HepG2 (cell line): ENCODE measurements around the gene HPCAL1. TPM values are rescaled to one million over a fixed set of nuclear protein-coding genes. Genes with fewer than 3 reads are reported as not detected.

Experiments used
- ATAC-seq: fragments of 200-7000 bp; cut with Tn5 transposase; 3 replicates; pipeline ENCODE4 v1.9.1; 2020; ENCODE audit warnings: mild to moderate bottlenecking, moderate library complexity
- BruUV-seq: library from RNA; stranded (reverse); fragments of 400-500 nt; replicated peaks from 2 replicates; lab custom pipeline; 2021; lab: Mats Ljungman, UMichigan
- CTCF ChIA-PET: fragments of 300-600 bp; formaldehyde crosslinking; extraction: SDS; loops from one replicate; lab custom pipeline; 2021; ENCODE audit warnings: low total read pairs, inconsistent platforms, low intra/inter-chr PET ratio; lab: Yijun Ruan, JAX
- POLR2A ChIA-PET: fragments of 350-600 bp; sonication (Branson Sonifier 250); formaldehyde crosslinking; loops from one replicate; lab custom pipeline; 2020; ENCODE audit warnings: antibody characterized with exemption, inconsistent platforms; lab: Yijun Ruan, JAX
- DNase-seq: peaks from one replicate; pipeline ENCODE4 v3.0.0-alpha.2; 2015; ENCODE audit warnings: low spot score
- FAIRE-seq: peaks from 3 replicates; lab custom pipeline; 2011; peaks lifted over from hg19 to GRCh38; lab: Jason Lieb, UNC
- H2AFZ ChIP-seq: one replicate; pipeline ENCODE4 v1.6.1; 2011; ENCODE audit warnings: low read length, inconsistent platforms
- H3K27ac ChIP-seq: fragments of 300-600 bp; 3 replicates; pipeline ENCODE4 v1.8.0; 2011; ENCODE audit warnings: mixed run types, mild to moderate bottlenecking, mixed read lengths, low read length, inconsistent platforms; ENCODE audit not compliant: insufficient read depth; ENCODE audit errors: extremely low read length
- H3K27me3 ChIP-seq, 2 experiments: fragments of 200-600 bp in 1 of 2; 2 replicates in 1 of 2; 3 replicates in 1 of 2; pipeline versions ENCODE4 v1.6.0 to v1.8.0; 2011; ENCODE audit warnings: low read length in 2 of 2, mild to moderate bottlenecking in 2 of 2, moderate library complexity in 2 of 2, inconsistent platforms in 1 of 2; ENCODE audit not compliant: insufficient read depth in 2 of 2, control insufficient read depth in 1 of 2
- H3K36me3 ChIP-seq, 2 experiments: fragments of 200-600 bp in 1 of 2; replicated peaks in 1 of 2; 2 replicates in 1 of 2; 3 replicates in 1 of 2; pipeline versions ENCODE4 v1.5.1 to v1.8.0; 2011; ENCODE audit warnings: low read length in 2 of 2, inconsistent platforms in 1 of 2; ENCODE audit not compliant: insufficient read depth in 2 of 2, control insufficient read depth in 1 of 2
- H3K4me1 ChIP-seq: 2 replicates; pipeline ENCODE4 v1.5.1; 2012; ENCODE audit warnings: low read length, inconsistent platforms; ENCODE audit not compliant: insufficient read depth
- H3K4me2 ChIP-seq: 2 replicates; pipeline ENCODE4 v1.6.0; 2011; ENCODE audit warnings: low read depth, low read length, inconsistent platforms
- H3K4me3 ChIP-seq, 3 experiments: fragments of 200-600 bp in 1 of 3; sonication (generic), shearing (Covaris generic) in 1 of 3; replicated peaks in 1 of 3; 2 replicates each; pipeline ENCODE4 v1.5.1; 2011 to 2016; ENCODE audit warnings: low read length in 3 of 3, inconsistent platforms in 2 of 3, low read depth in 2 of 3, mild to moderate bottlenecking in 2 of 3, control low read depth in 1 of 3, mixed read lengths in 1 of 3; ENCODE audit not compliant: insufficient read depth in 1 of 3
- H3K79me2 ChIP-seq: one replicate; pipeline ENCODE4 v1.6.1; 2011; ENCODE audit warnings: low read length, inconsistent platforms; ENCODE audit not compliant: insufficient read depth
- H3K9ac ChIP-seq: 2 replicates; pipeline ENCODE4 v1.6.0; 2011; ENCODE audit warnings: mild to moderate bottlenecking, low read depth, low read length, inconsistent platforms; ENCODE audit not compliant: insufficient read depth
- H3K9me3 ChIP-seq: 2 replicates; pipeline ENCODE4 v1.5.1; 2012; ENCODE audit warnings: mild to moderate bottlenecking, low read length
- H4K20me1 ChIP-seq: 2 replicates; pipeline ENCODE4 v1.6.0; 2011; ENCODE audit warnings: inconsistent platforms, mild to moderate bottlenecking, low read length, moderate library complexity; ENCODE audit not compliant: insufficient read depth
- ATF7 ChIP-seq, 2 experiments: fragments of 450-650 bp in 1 of 2; sonication (generic) in 1 of 2; formaldehyde crosslinking in 1 of 2; IDR thresholded peaks; 2 replicates each; pipeline versions ENCODE4 v1.4.0 to v1.6.1; 2016 to 2020; ENCODE audit warnings: antibody characterized with exemption in 1 of 2, mild to moderate bottlenecking in 1 of 2, missing genetic modification reagents in 1 of 2
- CEBPB ChIP-seq: IDR thresholded peaks from 2 replicates; pipeline ENCODE4 v1.6.1; 2011; ENCODE audit warnings: low read depth, low read length, improper control_type of control experiment, borderline replicate concordance
- CEBPG ChIP-seq: IDR thresholded peaks from 2 replicates; pipeline ENCODE4 v1.6.1; 2016
- EZH2 ChIP-seq: conservative IDR thresholded peaks from 2 replicates; pipeline ENCODE4 v1.6.1; 2012; ENCODE audit warnings: mild to moderate bottlenecking, low read depth, low read length, moderate library complexity
- RBM22 ChIP-seq: fragments of 200-400 bp; formaldehyde crosslinking; optimal IDR thresholded peaks from 2 replicates; pipeline ENCODE3; 2017; ENCODE audit warnings: mild to moderate bottlenecking, low read length, moderate library complexity
- RFX1 ChIP-seq: fragments of 450-650 bp; IDR thresholded peaks from 2 replicates; pipeline ENCODE4 v1.6.1; 2017
- RFX3 ChIP-seq: IDR thresholded peaks from 2 replicates; pipeline ENCODE4 v1.6.1; 2016; ENCODE audit warnings: missing biosample characterization, missing genetic modification reagents
- XBP1 ChIP-seq: sonication (generic); formaldehyde crosslinking; IDR thresholded peaks from 2 replicates; pipeline ENCODE4 v1.5.0; 2020; ENCODE audit warnings: missing genetic modification reagents
- ZBTB26 ChIP-seq: IDR thresholded peaks from 2 replicates; pipeline ENCODE4 v1.6.1; 2016; ENCODE audit warnings: missing compliant biosample characterization, missing genetic modification reagents, borderline replicate concordance
- ZGPAT ChIP-seq: IDR thresholded peaks from 2 replicates; pipeline ENCODE4 v1.6.1; 2016; ENCODE audit warnings: mild to moderate bottlenecking
- ZNF354B ChIP-seq: sonication (generic); formaldehyde crosslinking; IDR thresholded peaks from 2 replicates; pipeline ENCODE4 v1.8.0; 2022; ENCODE audit warnings: mild to moderate bottlenecking, missing genetic modification reagents
- ZNF580 ChIP-seq: IDR thresholded peaks from 2 replicates; pipeline ENCODE4 v1.6.1; 2016; ENCODE audit warnings: low read depth, borderline replicate concordance
- ZNF605 ChIP-seq: sonication (generic); formaldehyde crosslinking; IDR thresholded peaks from 2 replicates; pipeline ENCODE4 v1.8.0; 2022; ENCODE audit warnings: mild to moderate bottlenecking, missing genetic modification reagents
- ZNF614 ChIP-seq: IDR thresholded peaks from 2 replicates; pipeline ENCODE4 v1.6.1; 2018; ENCODE audit warnings: missing biosample characterization, missing genetic modification reagents, inconsistent platforms, borderline replicate concordance
- ZNF747 ChIP-seq: sonication (generic); formaldehyde crosslinking; IDR thresholded peaks from 2 replicates; pipeline ENCODE4 v1.8.1; 2023; ENCODE audit warnings: missing genetic modification reagents, mild to moderate bottlenecking, borderline replicate concordance
- WGBS: methylation state at CpG from one replicate; pipeline ENCODE4 v1.1.6; 2017; ENCODE audit warnings: low lambda C conversion rate; 5-methylcytosine and 5-hydroxymethylcytosine counted together
- in situ Hi-C: cut with HindIII; loops from 2 replicates; pipeline ENCODE4 v1.10.0; 2017; ENCODE audit warnings: low pct_unique_long_range_greater_than_20kb; ENCODE audit not compliant: extremely low pct_ligation_motif_present
- intact Hi-C: fragments of 100-400 bp; cut with micrococcal nuclease; formaldehyde crosslinking; loops from one replicate; pipeline ENCODE4 v1.10.0; 2022; ENCODE audit not compliant: unreplicated experiment
- polyA plus RNA-seq, 8 experiments: library from polyadenylated mRNA; depleted of rRNA in 3 of 8; stranded (reverse) in 7 of 8; unstranded in 1 of 8; fragments of >200 nt; fragmentation: Illumina TruSeq in 4 of 8; extraction: Trizol in 4 of 8; gene quantifications; 2 replicates each; pipeline versions ENCODE4 v1.2.1 to v1.2.3, GENCODE V29; 2011 to 2016; ENCODE audit warnings: low read depth in 4 of 8, missing spikeins in 1 of 8, mixed read lengths in 1 of 8; ENCODE audit not compliant: insufficient read depth in 1 of 8
- total RNA-seq, 5 experiments: library from RNA; depleted of rRNA; stranded (reverse); fragments of >200 nt; fragmentation: Illumina TruSeq; extraction: Trizol; gene quantifications; 2 replicates each; pipeline ENCODE4 v1.2.3, GENCODE V29; 2016; ENCODE audit warnings: low read depth in 1 of 5

The HPCAL1 gene
- total and polyA plus RNA-seq, 2 of the 13 experiments (the other 11 are each of a cell fraction or from before 2014, with no cell fraction given) = 29.5 to 29.9 TPM

- no peaks in the 10 kb centered on the region for H3K27me3 ChIP-seq
- H3K27ac ChIP-seq = no peak overlapping the region
- in situ Hi-C loops (no loop called here), intact Hi-C loops (no loop called here)
- POLR2A ChIA-PET = no interaction called here
- H2AFZ ChIP-seq = no peak overlapping the region
- peaks cover 62% of the 10 kb centered on the region for H3K4me1 ChIP-seq
- 97% methylated on average over 5 of the region's 5 CpGs for WGBS
- H4K20me1 ChIP-seq = peaks cover 2% of the 10 kb centered on the region; the same call in 1 of the 2 replicates
- no peak for DNase-seq
- no peak for ATAC-seq
- H3K36me3 ChIP-seq = peaks cover 0 to 12% of the 10 kb centered on the region in 2 experiments; a peak in 1 of 5 replicates
- no peak overlapping the region for H3K4me3 ChIP-seq
- H3K9ac ChIP-seq = no peak overlapping the region
- no peaks in the 10 kb centered on the region for H3K9me3 ChIP-seq
- peaks cover 54% of the 10 kb centered on the region for H3K79me2 ChIP-seq
- BruUV-seq = no TSS peak
- FAIRE-seq = no peak
- peak; percentile 99 for TF ChIP-seq ZNF614 (CRISPR knock-in tag)
- no peak for TF ChIP-seq ZGPAT (CRISPR knock-in tag)
- TF ChIP-seq EZH2 = no peak
- no peak for TF ChIP-seq XBP1 (CRISPR knock-in tag)
- CTCF ChIA-PET = no interaction called here
- no peak overlapping the region for H3K4me2 ChIP-seq
Observed at GRCh38 chr2:10323535-10323934, 20.8 kb downstream of the HPCAL1 start.

- H3K4me2 ChIP-seq = no peak overlapping the region
- BruUV-seq = no TSS peak
- intact Hi-C loops = no loop called here
- H4K20me1 ChIP-seq = peaks cover 2% of the 10 kb centered on the region; the same call in 1 of the 2 replicates
- TF ChIP-seq ZNF580 (CRISPR knock-in tag) (no peak), ZNF747 (CRISPR knock-in tag) (no peak), RFX3 (CRISPR knock-in tag) (peak; percentile 71), ZNF605 (CRISPR knock-in tag) (no peak), RFX1 (peak; percentile 79), ZBTB26 (CRISPR knock-in tag) (no peak), ZNF354B (CRISPR knock-in tag) (0 out of 2 replicates have a peak, but pooled peaks have one; percentile 23), CEBPB (peak; percentile 64; the same call in 1 of the 2 replicates), ATF7 (IDR thresholded peaks at IDR 0.05) (peak; percentile 59), ATF7 (CRISPR knock-in tag; IDR thresholded peaks at IDR 0.05) (no peak), CEBPG (CRISPR knock-in tag) (peak; percentile 52; the same call in 1 of the 2 replicates), RBM22 (peak; percentile 42)
- H3K4me1 ChIP-seq = peaks cover 67% of the 10 kb centered on the region
- 87% methylated on average over 5 of the region's 5 CpGs for WGBS
- DNase-seq (peak; percentile 64), FAIRE-seq (no peak), ATAC-seq (no peak)
- H3K9ac ChIP-seq = no peak overlapping the region
- H3K27me3 ChIP-seq = no peaks in the 10 kb centered on the region
- CTCF ChIA-PET = no interaction called here
- in situ Hi-C loops = no loop called here
- H3K36me3 ChIP-seq = peaks cover 0 to 12% of the 10 kb centered on the region in 2 experiments; a peak in 1 of 5 replicates
- H3K27ac ChIP-seq = no peak overlapping the region
- POLR2A ChIA-PET = no interaction called here
- no peak overlapping the region for H3K4me3 ChIP-seq
- no peak overlapping the region for H2AFZ ChIP-seq
- H3K79me2 ChIP-seq = peaks cover 52% of the 10 kb centered on the region
- no peaks in the 10 kb centered on the region for H3K9me3 ChIP-seq
Observed at GRCh38 chr2:10324095-10324832, 21.6 kb downstream of the HPCAL1 start.
